Stimulated activated CD4-positive, alpha-beta T cell treated with anti-CD3 and anti-CD28 coated beads, TNF-alpha, amount 100 ng/mL, for 4 hours (primary cell): Measurements from ENCODE around the gene HDDC3.

ENCODE experiments used
- DNase-seq, 3 experiments: peaks; one replicate each; pipeline ENCODE4 v3.0.0-alpha.2; 2020; ENCODE audit warnings: low read depth in 3 of 3

HDDC3 gene

GRCh38 chr15:90953947-90954711, 21.8 kb upstream of the HDDC3 start:
- DNase-seq: no peak

DNA sequence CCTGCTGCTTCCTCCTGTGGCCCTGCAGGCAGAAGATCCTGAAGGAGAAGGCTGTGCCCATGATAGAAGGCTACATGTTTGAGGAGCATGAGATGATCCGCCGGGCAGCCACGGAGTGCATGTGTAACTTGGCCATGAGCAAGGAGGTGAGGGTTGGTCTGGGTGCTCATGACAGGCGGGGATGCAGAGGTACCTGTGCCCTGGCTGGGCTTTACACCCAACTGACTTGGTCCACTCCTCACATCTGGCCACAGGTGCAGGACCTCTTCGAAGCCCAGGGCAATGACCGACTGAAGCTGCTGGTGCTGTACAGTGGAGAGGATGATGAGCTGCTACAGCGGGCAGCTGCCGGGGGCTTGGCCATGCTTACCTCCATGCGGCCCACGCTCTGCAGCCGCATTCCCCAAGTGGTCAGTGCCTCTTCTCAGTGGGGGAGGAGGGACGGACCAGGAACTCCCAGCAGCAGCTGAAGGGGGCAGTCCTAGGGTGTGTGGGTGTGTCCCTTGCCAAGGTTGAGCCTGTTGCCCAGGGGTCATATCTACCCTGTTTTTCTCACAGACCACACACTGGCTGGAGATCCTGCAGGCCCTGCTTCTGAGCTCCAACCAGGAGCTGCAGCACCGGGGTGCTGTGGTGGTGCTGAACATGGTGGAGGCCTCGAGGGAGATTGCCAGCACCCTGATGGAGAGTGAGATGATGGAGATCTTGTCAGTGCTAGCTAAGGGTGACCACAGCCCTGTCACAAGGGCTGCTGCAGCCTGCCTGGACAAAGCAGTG, 20.7 kb upstream of the HDDC3 start:
- no peak for DNase-seq

GRCh38 chr15:90950676-90951075, 18.3 kb upstream of the HDDC3 start:
- DNase-seq: no peak

DNA sequence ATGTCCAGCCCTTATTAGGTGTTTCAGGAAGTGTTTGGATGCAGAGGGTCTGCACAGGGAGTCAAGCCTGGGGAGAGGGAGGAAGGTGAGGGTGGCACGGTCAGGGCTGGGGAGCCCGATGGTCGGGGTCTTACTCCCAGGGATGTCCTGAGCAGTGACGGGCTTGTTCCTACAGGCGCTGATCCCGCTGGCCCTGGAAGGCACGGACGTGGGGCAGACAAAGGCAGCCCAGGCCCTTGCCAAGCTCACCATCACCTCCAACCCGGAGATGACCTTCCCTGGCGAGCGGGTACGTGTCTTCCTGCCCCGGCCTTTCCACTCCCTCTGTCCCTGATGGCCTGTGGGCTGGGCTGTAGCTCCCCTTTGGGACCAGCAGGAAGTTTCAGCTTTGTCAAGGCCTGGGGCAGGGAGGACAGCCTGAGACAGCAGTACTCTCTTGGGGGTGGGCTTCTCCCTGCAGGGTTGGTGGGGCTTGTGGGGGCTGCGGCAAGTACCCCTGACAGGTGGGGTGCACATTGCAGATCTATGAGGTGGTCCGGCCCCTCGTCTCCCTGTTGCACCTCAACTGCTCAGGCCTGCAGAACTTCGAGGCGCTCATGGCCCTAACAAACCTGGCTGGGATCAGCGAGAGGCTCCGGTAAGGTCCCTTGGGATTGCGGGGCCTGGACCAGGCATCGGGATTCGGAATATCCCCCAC, 17.8 kb upstream of the HDDC3 start:
- DNase-seq: no peak

DNA sequence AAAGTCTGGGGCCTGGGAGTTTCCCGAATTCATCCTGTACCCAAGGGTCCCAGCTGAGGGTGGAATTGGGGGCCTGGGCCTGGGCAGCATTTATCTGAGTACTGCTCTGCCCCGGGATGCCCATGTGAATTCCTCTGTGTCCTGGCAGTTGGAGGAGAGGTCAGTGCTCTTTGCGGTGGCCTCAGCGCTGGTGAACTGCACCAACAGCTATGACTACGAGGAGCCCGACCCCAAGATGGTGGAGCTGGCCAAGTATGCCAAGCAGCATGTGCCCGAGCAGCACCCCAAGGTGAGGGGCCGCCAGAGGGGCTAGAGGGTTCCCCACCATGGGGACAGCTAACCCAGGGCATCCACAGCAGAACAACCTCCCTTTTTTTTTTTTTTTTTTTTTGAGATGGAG, 16.2 kb upstream of the HDDC3 start:
- no peak for DNase-seq

GRCh38 chr15:90947577-90948357, 15.4 kb upstream of the HDDC3 start:
- no peak for DNase-seq

- no peak for DNase-seq
These were observed 14.7 kb upstream of the HDDC3 start for GRCh38 chr15:90946941-90947576.

GRCh38 chr15:90946538-90946937, 14.2 kb upstream of the HDDC3 start:
- no peak for DNase-seq

DNA sequence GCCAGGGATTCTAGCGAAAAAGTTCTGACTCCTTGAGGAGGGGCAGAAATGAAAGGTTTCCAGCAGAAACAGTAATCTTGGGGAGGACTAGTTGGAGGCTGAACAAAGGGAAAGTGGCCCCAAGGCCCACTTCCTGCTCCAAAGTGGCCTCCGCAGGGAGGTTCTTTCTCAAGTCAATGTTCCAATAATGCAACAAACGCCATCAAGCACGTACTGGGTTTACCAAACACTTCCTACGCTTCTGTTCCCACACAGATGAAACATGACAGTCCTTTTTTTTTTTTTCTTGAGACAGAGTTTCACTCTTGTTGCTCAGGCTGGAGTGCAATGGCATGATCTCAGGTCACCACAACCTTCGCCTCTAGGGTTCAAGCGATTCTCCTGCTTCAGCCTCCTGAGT, 12.7 kb upstream of the HDDC3 start:
- DNase-seq: no peak

GRCh38 chr15:90942354-90943120, 10.2 kb upstream of the HDDC3 start:
- DNase-seq: no peak

DNA sequence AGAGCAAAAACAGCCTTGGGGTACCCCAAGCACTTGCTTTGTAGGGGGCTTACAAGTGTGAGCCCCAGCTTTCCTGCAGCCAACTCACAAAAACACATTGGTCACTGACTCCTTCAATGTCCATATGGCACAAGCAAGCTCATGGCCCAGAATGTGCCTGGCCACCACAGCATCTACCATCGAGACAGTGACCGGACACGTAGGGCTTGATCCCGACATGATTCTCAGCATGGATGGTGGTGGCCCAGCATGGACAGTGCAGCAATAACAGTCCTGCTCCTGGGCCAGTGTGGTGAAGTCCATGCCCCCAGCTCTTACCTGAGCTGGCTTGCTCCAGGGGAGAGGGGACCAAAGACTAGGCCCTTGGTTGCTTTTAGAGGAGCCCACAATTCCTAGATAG, 8.7 kb upstream of the HDDC3 start:
- DNase-seq: no peak

DNA sequence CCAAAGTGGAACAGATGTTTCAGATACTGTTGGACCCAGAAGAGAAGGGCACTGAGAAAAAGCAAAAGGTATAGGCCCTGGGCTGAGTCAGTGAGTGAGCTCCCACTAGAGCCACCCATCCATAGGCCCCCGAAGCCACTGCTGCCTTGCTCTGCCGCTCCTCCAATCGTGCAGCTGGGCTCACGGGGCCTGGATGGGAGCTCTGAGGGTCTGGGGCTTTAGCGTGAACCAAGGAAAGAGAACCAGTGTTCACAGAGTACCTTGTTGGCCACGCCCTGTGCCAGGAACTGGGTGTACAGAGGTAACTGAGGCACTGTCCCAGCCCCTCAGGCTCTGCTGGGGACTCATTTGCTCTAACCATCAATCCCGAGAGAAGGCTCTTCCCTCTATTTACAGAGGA, 7.4 kb upstream of the HDDC3 start:
- no peak for DNase-seq

DNA sequence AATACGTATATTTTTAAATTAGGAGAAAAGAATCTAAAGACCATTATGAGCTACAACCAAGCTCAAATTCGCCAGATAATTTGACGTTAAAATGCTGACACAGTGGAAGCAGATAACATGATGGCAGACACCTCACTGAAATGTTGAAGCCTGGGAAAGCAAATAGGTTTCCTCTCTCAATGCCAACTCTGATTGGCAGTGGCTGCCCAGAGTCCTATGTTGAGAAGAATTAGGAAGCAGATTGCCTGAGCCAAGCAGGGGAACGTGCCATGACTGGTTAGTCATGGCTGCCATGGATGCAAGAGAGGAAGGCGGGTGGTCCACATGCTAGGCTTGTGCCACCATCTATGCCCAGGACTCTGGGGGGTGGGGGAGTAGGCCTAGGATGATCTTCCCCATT, 5.9 kb upstream of the HDDC3 start:
- DNase-seq: no peak

- DNase-seq: no peak
These were observed 4.5 kb upstream of the HDDC3 start for GRCh38 chr15:90936823-90937222.

GRCh38 chr15:90934949-90935751, 2.8 kb upstream of the HDDC3 start, which contains the start of gene UNC45A:
UNC45A (plus strand) TSS chr15:90935285; CDS start chr15:90935325, 40 bp downstream.
- DNase-seq: peak; percentile 92 to 98 (median 95)

DNA sequence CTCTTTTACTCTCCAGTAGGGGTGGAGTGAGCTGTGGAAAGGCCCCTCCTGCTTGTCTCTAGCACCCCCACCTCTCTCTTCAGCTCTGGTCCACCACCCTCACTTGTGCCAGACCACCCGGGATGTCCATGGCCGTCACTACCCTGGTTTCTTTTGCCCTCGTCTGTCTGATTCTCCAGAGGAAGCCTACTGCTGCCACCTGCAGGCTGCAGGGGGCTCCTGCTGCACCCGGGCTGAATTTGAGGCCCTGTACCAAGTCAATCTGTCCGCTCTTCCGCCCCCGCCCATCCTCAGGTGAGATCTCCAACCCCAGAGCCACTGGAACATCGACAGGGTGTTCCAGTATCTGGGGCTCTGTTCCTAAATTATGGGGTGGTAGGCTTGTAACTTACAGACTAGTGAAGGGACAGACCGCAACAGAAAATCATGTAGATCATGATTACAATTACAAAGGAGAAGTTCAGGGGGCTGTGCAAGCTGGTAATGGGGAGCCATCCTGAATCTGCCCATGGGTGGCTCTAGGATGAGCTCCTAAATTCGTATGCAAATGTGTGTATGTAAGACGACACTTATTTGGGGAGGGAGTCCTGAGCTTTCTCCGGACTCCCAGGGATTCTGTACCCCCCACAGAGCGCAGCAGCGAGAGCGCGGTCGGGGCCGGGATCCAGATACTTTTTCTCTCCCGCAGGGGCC, 2.1 kb upstream of the HDDC3 start:
- peak; percentile 65 to 73 (median 72) for DNase-seq

DNA sequence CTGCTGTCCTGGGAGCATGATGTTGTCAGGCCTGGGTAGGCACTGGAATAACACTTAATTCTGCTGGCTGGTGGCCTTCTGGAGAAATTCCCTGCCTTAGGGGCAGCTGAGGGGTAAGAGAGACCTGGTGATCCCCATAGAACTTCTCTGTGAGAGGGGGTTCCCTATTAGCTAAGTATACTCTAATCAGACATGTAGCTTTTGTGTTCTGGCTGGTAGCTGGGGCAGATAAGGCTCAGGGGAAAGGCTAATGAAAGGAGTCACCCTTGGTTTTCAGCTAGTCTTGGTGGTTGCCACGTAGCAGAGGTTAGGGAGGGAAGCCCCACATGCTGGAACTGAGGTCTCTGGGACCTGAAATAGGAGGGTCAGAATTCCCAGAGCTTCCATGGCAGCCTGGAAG, 952 bp upstream of the HDDC3 start:
- no peak for DNase-seq

DNA sequence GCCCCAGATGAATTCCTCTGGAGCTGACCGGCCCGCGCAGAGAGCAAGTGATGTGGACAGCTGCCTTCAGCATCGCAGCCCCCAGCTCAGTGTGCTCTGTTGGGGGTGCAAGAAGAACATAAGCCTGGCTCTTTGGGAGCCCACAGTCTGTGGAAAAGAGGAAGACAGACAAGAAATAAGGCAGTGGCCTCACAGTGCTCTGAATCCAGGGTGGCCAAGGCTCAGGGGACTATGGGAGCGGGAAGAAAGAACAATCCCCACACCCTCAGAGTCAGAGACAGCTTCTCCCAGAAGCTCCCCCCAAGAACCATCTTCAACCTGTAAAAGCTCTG, 277 bp upstream of the HDDC3 start:
- DNase-seq: no peak

DNA sequence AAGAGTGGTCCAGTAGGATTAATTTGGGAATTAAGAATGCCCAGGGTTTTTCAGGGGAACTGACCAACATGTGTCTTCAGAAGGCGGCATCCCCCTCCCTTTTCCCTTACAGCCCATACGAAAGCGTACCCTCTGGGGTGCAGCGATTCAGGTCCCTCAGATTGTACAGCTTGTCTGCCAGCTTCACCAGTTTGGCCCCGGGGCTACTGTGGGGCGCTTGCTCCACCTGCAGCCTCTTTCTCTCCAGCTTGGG, 848 bp downstream of the HDDC3 start:
- no peak for DNase-seq
